B cell (primary cell): ENCODE results near the gene PDPN. TPM values are rescaled to one million over a fixed set of nuclear protein-coding genes. Genes with fewer than 3 reads are reported as not detected.

ENCODE experiments used
- ATAC-seq: fragments of 200-7000 bp; cut with Tn5 transposase; one replicate; pipeline ENCODE4 v1.10.0; 2021; ENCODE audit warnings: low read depth, mild to moderate bottlenecking, moderate number of reproducible peaks, moderate library complexity
- CTCF ChIA-PET: fragments of 350-600 bp; sonication (Branson Sonifier 250); formaldehyde crosslinking; loops from one replicate; lab custom pipeline; 2021; ENCODE audit warnings: antibody characterized with exemption, inconsistent platforms; lab: Charles Lee
- POLR2A ChIA-PET: fragments of 350-600 bp; sonication (Branson Sonifier 250); formaldehyde crosslinking; loops from one replicate; lab custom pipeline; 2021; ENCODE audit warnings: antibody characterized with exemption; lab: Charles Lee
- DNase-seq: peaks from one replicate; pipeline ENCODE4 v3.0.0; 2013
- H2AFZ ChIP-seq: 2 replicates; pipeline ENCODE4 v1.6.1; 2012; ENCODE audit warnings: mild to moderate bottlenecking, low read depth, low read length; ENCODE audit not compliant: insufficient read depth, poor library complexity, severe bottlenecking
- H3K27ac ChIP-seq, 2 donors: 1 replicate in 1 of 2; 2 replicates in 1 of 2; pipeline ENCODE4 v1.5.1; 2012 to 2013; ENCODE audit warnings: low read length in 2 of 2, mild to moderate bottlenecking in 2 of 2, moderate library complexity in 1 of 2
- H3K27me3 ChIP-seq, 4 experiments: fragments of 200-600 bp in 1 of 4; sonication (generic) in 1 of 4; replicated peaks in 1 of 4; 1 replicate in 2 of 4; 2 replicates in 2 of 4; pipeline versions ENCODE4 v1.6.1 to v1.7.0; 2013 to 2016; ENCODE audit warnings: low read length in 3 of 4, mild to moderate bottlenecking in 2 of 4, mixed read lengths in 1 of 4, moderate library complexity in 1 of 4; ENCODE audit not compliant: insufficient read depth in 4 of 4, control insufficient read depth in 3 of 4; ENCODE audit errors: control extremely low read depth in 1 of 4
- H3K36me3 ChIP-seq, 2 experiments: replicated peaks in 1 of 2; 1 replicate in 1 of 2; 2 replicates in 1 of 2; pipeline versions ENCODE4 v1.6.1 to v1.7.1; 2013; ENCODE audit warnings: low read length in 1 of 2; ENCODE audit not compliant: insufficient read depth in 2 of 2, control insufficient read depth in 1 of 2; ENCODE audit errors: control extremely low read depth in 1 of 2, extremely low read depth in 1 of 2
- H3K4me1 ChIP-seq, 2 donors: fragments of 200-600 bp in 1 of 2; sonication (generic) in 1 of 2; 1 replicate in 1 of 2; 2 replicates in 1 of 2; pipeline versions ENCODE4 v1.5.1 to v1.6.1; 2013 to 2017; ENCODE audit warnings: low read length in 2 of 2; ENCODE audit not compliant: control insufficient read depth in 2 of 2, insufficient read depth in 2 of 2
- H3K4me2 ChIP-seq: replicated peaks from 2 replicates; pipeline ENCODE3; 2012; ENCODE audit warnings: mild to moderate bottlenecking, low read depth, low read length; ENCODE audit not compliant: poor library complexity, severe bottlenecking
- H3K4me3 ChIP-seq, 5 experiments: fragments of 200-600 bp in 1 of 5; sonication (generic) in 1 of 5; 1 replicate in 3 of 5; 2 replicates in 2 of 5; pipeline versions ENCODE4 v1.5.1 to v1.7.0; 2011 to 2016; ENCODE audit warnings: low read length in 4 of 5, mild to moderate bottlenecking in 4 of 5, low read depth in 2 of 5, control low read depth in 1 of 5, moderate library complexity in 1 of 5; ENCODE audit not compliant: insufficient read depth in 1 of 5; ENCODE audit errors: control extremely low read depth in 1 of 5, extremely low read depth in 1 of 5
- H3K79me2 ChIP-seq: fragments of 200-600 bp; sonication (generic); one replicate; pipeline ENCODE4 v1.6.0; 2016; ENCODE audit warnings: low read length; ENCODE audit not compliant: control insufficient read depth, insufficient read depth
- H3K9ac ChIP-seq: fragments of 200-600 bp; sonication (generic); 2 replicates; pipeline ENCODE4 v1.6.1; 2017; ENCODE audit warnings: mild to moderate bottlenecking, low read length, moderate library complexity
- H3K9me3 ChIP-seq, 3 donors: one replicate each; pipeline versions ENCODE4 v1.6.1 to v1.7.1; 2013; ENCODE audit warnings: low read length in 2 of 3; ENCODE audit not compliant: control insufficient read depth in 2 of 3, insufficient read depth in 1 of 3; ENCODE audit errors: control extremely low read depth in 1 of 3
- H4K20me1 ChIP-seq: 2 replicates; pipeline ENCODE4 v1.6.0; 2012; ENCODE audit warnings: mild to moderate bottlenecking, low read length; ENCODE audit not compliant: insufficient read depth, control insufficient read depth, poor library complexity, severe bottlenecking
- H3K27ac Mint-ChIP-seq: one replicate; pipeline ENCODE4 v1.8.0; 2021; ENCODE audit warnings: mixed read lengths
- H3K27me3 Mint-ChIP-seq: one replicate; pipeline ENCODE4 v1.8.0; 2021; ENCODE audit warnings: mixed read lengths
- H3K4me1 Mint-ChIP-seq: one replicate; pipeline ENCODE4 v1.8.0; 2021; ENCODE audit warnings: mixed read lengths
- H3K4me3 Mint-ChIP-seq: one replicate; pipeline ENCODE4 v1.8.0; 2021; ENCODE audit warnings: mixed read lengths
- H3K9me3 Mint-ChIP-seq: one replicate; pipeline ENCODE4 v1.8.0; 2022; ENCODE audit warnings: mixed read lengths; ENCODE audit not compliant: insufficient read depth
- CTCF ChIP-seq: fragments of 200-600 bp; IDR thresholded peaks from one replicate; pipeline ENCODE4 v1.8.0; 2022; ENCODE audit warnings: antibody characterized with exemption, mild to moderate bottlenecking
- EZH2 ChIP-seq: IDR thresholded peaks from 2 replicates; pipeline ENCODE4 v1.6.1; 2012; ENCODE audit warnings: borderline replicate concordance, low read depth, mild to moderate bottlenecking, moderate library complexity, low read length; ENCODE audit not compliant: insufficient read depth, poor library complexity, severe bottlenecking
- WGBS: methylation state at CpG from one replicate; pipeline ENCODE4 v1.1.5; 2013; ENCODE audit warnings: missing lambda C conversion rate; ENCODE audit not compliant: insufficient coverage; 5-methylcytosine and 5-hydroxymethylcytosine counted together
- intact Hi-C: fragments of 100-400 bp; cut with micrococcal nuclease; formaldehyde crosslinking; loops from one replicate; pipeline ENCODE4 v1.10.0; 2022
- polyA plus RNA-seq: library from polyadenylated mRNA; depleted of rRNA; stranded (reverse); fragments of >200 nt; gene quantifications from 2 replicates; pipeline ENCODE4 v1.2.3, GENCODE V29; 2012
- total RNA-seq, 2 donors: library from RNA; stranded (reverse); fragments of 120-200 nt in 1 of 2; gene quantifications; 1 replicate in 1 of 2; 2 replicates in 1 of 2; pipeline versions ENCODE4 v1.2.3 to v1.2.4, GENCODE V29; 2013 to 2022

PDPN gene
- total and polyA plus RNA-seq, 2 donors (not counting 1 experiment from before 2014, with no cell fraction given) = not detected

GRCh38 chr1:13604176-13604575, 20.5 kb downstream of the PDPN start:
- H4K20me1 ChIP-seq = no peaks in the 10 kb centered on the region
- H3K27me3 ChIP-seq = peaks cover 0 to 5% (median 0%) of the 10 kb centered on the region in 4 experiments
- H2AFZ ChIP-seq = no peak overlapping the region
- no peaks in the 10 kb centered on the region for H3K9me3 Mint-ChIP-seq
- no peaks in the 10 kb centered on the region for H3K9me3 ChIP-seq
- H3K9ac ChIP-seq = no peak overlapping the region
- intact Hi-C loops = no loop called here
- no peak for DNase-seq
- peaks cover 15% of the 10 kb centered on the region for H3K27me3 Mint-ChIP-seq
- ChIA-PET POLR2A (no interaction called here), CTCF (interaction anchor here (0.7 to 1.0 kb wide), 2 partner anchors 10 to 60 kb away, joined by 3 read pairs; no protein-coding TSS in a partner anchor)
- no peaks in the 10 kb centered on the region for H3K79me2 ChIP-seq
- TF ChIP-seq EZH2 = no peak
- TF ChIP-seq CTCF = no peak
- 67% methylated on average over 1 of the region's 5 CpGs for WGBS
- no peak overlapping the region for H3K4me3 ChIP-seq
- no peak overlapping the region for H3K27ac ChIP-seq
- H3K4me2 ChIP-seq = no peak overlapping the region
- ATAC-seq = no peak
- no peaks in the 10 kb centered on the region for H3K4me1 ChIP-seq
- no peak overlapping the region for H3K4me3 Mint-ChIP-seq
- no peaks in the 10 kb centered on the region for H3K36me3 ChIP-seq
- no peak overlapping the region for H3K27ac Mint-ChIP-seq
- no peaks in the 10 kb centered on the region for H3K4me1 Mint-ChIP-seq

- H3K4me1 Mint-ChIP-seq = no peaks in the 10 kb centered on the region
- Histone ChIP-seq H4K20me1 (no peaks in the 10 kb centered on the region), H3K4me3 (no peak overlapping the region), H3K9ac (no peak overlapping the region), H3K27ac (no peak overlapping the region), H3K4me2 (no peak overlapping the region), H2AFZ (no peak overlapping the region), H3K9me3 (no peaks in the 10 kb centered on the region), H3K4me1 (no peaks in the 10 kb centered on the region), H3K36me3 (no peaks in the 10 kb centered on the region), H3K27me3 (peaks cover 0 to 5% (median 0%) of the 10 kb centered on the region in 4 experiments), H3K79me2 (no peaks in the 10 kb centered on the region)
- H3K9me3 Mint-ChIP-seq = no peaks in the 10 kb centered on the region
- WGBS = 70% methylated on average over 2 of the region's 3 CpGs
- no peak overlapping the region for H3K4me3 Mint-ChIP-seq
- ChIA-PET CTCF (no interaction called here), POLR2A (no interaction called here)
- intact Hi-C loops = no loop called here
- H3K27ac Mint-ChIP-seq = no peak overlapping the region
- DNase-seq (no peak), ATAC-seq (no peak)
- no peak for TF ChIP-seq EZH2
- no peak for TF ChIP-seq CTCF
- H3K27me3 Mint-ChIP-seq = peaks cover 15% of the 10 kb centered on the region
These were observed 21.1 kb downstream of the PDPN start for GRCh38 chr1:13604721-13605120.
